GM12875 (cell line): ENCODE measurements around the gene LEMD2.

ENCODE experiments used
- H3K4me3 ChIP-seq: one replicate; pipeline ENCODE4 v1.5.1; 2011; ENCODE audit warnings: low read depth, low read length, control low read depth
- TF ChIP-seq, protein P1 (sequence below): IDR thresholded peaks from 2 replicates; pipeline ENCODE4 v1.5.1; 2011; ENCODE audit warnings: low read depth, mild to moderate bottlenecking, control low read depth, inconsistent platforms, low read length, moderate library complexity, borderline replicate concordance; ENCODE audit not compliant: insufficient read depth

Gene LEMD2

GRCh38 chr6:33726696-33727095 lies 62.2 kb downstream of the LEMD2 start:
- TF ChIP-seq, protein P1, sequence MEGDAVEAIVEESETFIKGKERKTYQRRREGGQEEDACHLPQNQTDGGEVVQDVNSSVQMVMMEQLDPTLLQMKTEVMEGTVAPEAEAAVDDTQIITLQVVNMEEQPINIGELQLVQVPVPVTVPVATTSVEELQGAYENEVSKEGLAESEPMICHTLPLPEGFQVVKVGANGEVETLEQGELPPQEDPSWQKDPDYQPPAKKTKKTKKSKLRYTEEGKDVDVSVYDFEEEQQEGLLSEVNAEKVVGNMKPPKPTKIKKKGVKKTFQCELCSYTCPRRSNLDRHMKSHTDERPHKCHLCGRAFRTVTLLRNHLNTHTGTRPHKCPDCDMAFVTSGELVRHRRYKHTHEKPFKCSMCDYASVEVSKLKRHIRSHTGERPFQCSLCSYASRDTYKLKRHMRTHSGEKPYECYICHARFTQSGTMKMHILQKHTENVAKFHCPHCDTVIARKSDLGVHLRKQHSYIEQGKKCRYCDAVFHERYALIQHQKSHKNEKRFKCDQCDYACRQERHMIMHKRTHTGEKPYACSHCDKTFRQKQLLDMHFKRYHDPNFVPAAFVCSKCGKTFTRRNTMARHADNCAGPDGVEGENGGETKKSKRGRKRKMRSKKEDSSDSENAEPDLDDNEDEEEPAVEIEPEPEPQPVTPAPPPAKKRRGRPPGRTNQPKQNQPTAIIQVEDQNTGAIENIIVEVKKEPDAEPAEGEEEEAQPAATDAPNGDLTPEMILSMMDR: no peak
- H3K4me3 ChIP-seq: no peak overlapping the region

DNA sequence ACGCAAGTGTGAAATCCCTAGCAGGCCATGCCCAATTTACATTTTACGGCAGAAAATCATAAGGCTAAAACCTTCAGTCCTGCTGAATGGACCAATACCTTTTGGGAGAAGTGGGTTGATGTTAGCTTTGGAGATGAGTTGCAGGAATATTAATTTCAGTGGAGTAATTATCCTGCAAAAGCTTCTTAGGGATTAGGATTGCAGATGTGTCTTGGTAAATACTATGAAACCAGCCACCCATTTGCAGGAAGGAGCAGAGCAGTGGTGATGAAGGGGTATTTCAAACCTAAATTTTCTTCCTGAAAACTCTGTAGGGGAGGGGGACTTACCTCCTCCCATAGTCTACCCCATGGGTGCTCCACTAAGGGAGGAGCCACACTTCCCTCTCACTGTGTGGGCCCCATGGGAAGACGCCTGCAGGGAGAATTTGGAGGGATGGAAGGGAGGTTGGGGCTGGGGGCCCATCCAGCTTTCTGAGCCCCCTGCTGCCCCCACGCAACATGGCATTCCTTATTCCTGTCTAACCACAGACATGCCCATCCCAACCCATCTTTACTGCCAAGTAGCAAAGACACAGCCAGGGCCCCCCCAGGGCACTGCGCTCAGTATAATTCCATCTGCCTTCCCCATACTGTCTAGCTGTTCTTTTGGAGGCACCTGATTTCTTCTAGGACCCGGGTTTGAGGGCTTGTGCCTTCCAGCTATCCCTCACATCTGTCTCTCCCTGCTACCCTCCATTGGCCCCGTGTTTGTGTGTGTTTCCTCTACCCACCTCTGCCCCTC lies 62.8 kb downstream of the LEMD2 start:
- H3K4me3 ChIP-seq: no peak overlapping the region
- TF ChIP-seq, protein P1: no peak

- TF ChIP-seq, protein P1: no peak
- H3K4me3 ChIP-seq: no peak overlapping the region
These were observed 63.7 kb downstream of the LEMD2 start for GRCh38 chr6:33725222-33725621.

- TF ChIP-seq, protein P1: no peak
- H3K4me3 ChIP-seq: no peak overlapping the region
These were observed 64.6 kb downstream of the LEMD2 start for GRCh38 chr6:33724102-33725023.

- H3K4me3 ChIP-seq: no peak overlapping the region
- TF ChIP-seq, protein P1: no peak
These were observed 65.4 kb downstream of the LEMD2 start for GRCh38 chr6:33723371-33724085.

- no peak overlapping the region for H3K4me3 ChIP-seq
- TF ChIP-seq, protein P1: no peak
These were observed 66.8 kb downstream of the LEMD2 start for GRCh38 chr6:33722103-33722623.
